ENCODE results near the gene GATAD1. TPM values are rescaled to one million over a fixed set of nuclear protein-coding genes. Genes with fewer than 3 reads are reported as not detected.

The GATAD1 gene
- total RNA-seq, 1 experiment from 2014 or later: 37.6 TPM

DNA sequence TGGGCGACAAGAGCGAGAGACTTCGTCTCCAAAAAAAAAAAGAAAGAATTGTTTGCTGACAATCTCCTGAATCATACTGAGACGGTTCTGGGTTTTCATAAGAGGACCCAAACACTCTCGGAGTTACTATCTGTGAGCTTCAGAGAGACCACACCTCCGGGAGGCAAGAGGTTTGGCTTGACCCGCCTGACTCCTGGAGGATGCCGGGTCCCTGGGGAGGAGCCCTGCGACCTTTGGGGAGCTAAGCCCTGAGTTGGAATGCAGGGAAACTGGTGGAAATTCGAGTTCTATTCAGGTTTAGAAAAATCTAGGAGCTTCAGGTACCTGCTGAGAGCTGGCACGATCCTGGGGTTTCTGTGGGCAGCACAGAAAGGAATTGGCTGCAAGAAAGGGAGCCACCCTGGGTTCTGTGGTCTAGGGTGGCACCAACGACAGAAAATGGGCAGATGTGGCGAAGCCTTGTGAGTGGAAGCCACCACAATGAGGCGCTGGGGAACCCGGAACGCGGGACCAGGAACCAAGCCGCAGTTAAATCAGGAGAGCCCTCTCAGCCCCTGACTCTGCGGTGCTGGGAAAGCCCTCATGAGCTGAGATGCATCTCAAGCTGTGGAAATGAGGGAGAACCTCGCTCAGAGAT lies 21.9 kb upstream of the GATAD1 start:
- DNase-seq (ENCODE audit: low spot score) (peak; percentile 50), ATAC-seq (peak; percentile 67)

DNA sequence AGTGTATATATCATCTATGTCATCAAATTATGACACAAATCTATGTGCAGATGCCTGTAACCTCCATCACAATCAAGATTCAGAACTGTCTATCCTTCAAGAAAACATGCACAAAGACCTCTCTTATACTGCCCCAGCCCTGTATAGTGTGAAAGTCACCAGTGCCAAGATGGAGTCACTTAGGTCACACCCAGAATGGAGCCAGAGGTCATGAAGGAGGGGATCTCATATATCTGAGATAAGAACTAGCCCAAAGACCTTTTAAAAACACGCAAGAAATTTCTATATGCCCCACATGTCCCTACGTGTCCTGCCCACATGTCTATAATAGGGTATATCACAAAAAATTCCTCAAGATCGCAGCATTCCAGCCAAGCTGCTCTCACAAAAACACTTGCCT lies 20.1 kb upstream of the GATAD1 start:
- ChIA-PET POLR2A (interaction anchor here (0.7 kb wide), 1 partner anchor 80 kb away, joined by 8 read pairs; no protein-coding TSS in a partner anchor), CTCF (interaction anchor here (0.9 to 7.4 kb wide), 2 partner anchors 11 to 19 kb away, joined by 4 to 177 read pairs; partner anchors contain the start of gene GATAD1)
- no peaks in the 10 kb centered on the region for H3K9me3 Mint-ChIP-seq
- no peak overlapping the region for H3K27ac Mint-ChIP-seq
- no peaks in the 10 kb centered on the region; the same call in none of the 2 replicates for H3K27me3 Mint-ChIP-seq (ENCODE audit: low read depth)
- no peak overlapping the region for H3K4me3 Mint-ChIP-seq
- TF ChIP-seq SOX15 (CRISPR knock-in tag; IDR thresholded peaks at IDR 0.05) (no peak), TEAD4 (CRISPR knock-in tag; IDR thresholded peaks at IDR 0.05) (no peak), FOXJ3 (CRISPR knock-in tag; IDR thresholded peaks at IDR 0.05; ENCODE audit: borderline replicate concordance) (no peak)
- ATAC-seq (no peak), DNase-seq (ENCODE audit: low spot score) (no peak)
- H3K36me3 Mint-ChIP-seq: no peaks in the 10 kb centered on the region
- peaks cover 18% of the 10 kb centered on the region for H3K4me1 Mint-ChIP-seq

More for the DNA sequence above, 21.9 kb upstream of the GATAD1 start:
- H3K27me3 Mint-ChIP-seq (ENCODE audit: low read depth): no peaks in the 10 kb centered on the region; the same call in none of the 2 replicates
- no peak overlapping the region; the same call in 1 of the 2 replicates for H3K27ac Mint-ChIP-seq
- H3K4me1 Mint-ChIP-seq: peaks cover 24% of the 10 kb centered on the region
- no peaks in the 10 kb centered on the region for H3K9me3 Mint-ChIP-seq
- H3K4me3 Mint-ChIP-seq: no peak overlapping the region
- H3K36me3 Mint-ChIP-seq: no peaks in the 10 kb centered on the region
- no peak for TF ChIP-seq RORB (CRISPR knock-in tag; IDR thresholded peaks at IDR 0.05)
- TF ChIP-seq TCF7 (CRISPR knock-in tag; IDR thresholded peaks at IDR 0.05; ENCODE audit: low read depth): no peak
- no peak for TF ChIP-seq SP1 (CRISPR knock-in tag; conservative IDR thresholded peaks at IDR 0.05)
- no peak for TF ChIP-seq NR3C1 (CRISPR knock-in tag; conservative IDR thresholded peaks at IDR 0.05; ENCODE audit: low read depth)
- no peak for TF ChIP-seq GTF2I (CRISPR knock-in tag; conservative IDR thresholded peaks at IDR 0.05)
- TF ChIP-seq, protein P1, sequence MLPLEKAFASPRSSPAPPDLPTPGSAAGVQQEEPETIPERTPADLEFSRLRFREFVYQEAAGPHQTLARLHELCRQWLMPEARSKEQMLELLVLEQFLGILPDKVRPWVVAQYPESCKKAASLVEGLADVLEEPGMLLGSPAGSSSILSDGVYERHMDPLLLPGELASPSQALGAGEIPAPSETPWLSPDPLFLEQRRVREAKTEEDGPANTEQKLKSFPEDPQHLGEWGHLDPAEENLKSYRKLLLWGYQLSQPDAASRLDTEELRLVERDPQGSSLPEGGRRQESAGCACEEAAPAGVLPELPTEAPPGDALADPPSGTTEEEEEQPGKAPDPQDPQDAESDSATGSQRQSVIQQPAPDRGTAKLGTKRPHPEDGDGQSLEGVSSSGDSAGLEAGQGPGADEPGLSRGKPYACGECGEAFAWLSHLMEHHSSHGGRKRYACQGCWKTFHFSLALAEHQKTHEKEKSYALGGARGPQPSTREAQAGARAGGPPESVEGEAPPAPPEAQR (CRISPR knock-in tag; IDR thresholded peaks at IDR 0.05): no peak
- no peak for TF ChIP-seq ZNF416 (CRISPR knock-in tag; IDR thresholded peaks at IDR 0.05)
- no peak for TF ChIP-seq ETV6 (CRISPR knock-in tag; IDR thresholded peaks at IDR 0.05)
- TF ChIP-seq, protein P2, sequence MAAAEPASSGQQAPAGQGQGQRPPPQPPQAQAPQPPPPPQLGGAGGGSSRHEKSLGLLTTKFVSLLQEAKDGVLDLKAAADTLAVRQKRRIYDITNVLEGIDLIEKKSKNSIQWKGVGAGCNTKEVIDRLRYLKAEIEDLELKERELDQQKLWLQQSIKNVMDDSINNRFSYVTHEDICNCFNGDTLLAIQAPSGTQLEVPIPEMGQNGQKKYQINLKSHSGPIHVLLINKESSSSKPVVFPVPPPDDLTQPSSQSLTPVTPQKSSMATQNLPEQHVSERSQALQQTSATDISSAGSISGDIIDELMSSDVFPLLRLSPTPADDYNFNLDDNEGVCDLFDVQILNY (CRISPR knock-in tag; IDR thresholded peaks at IDR 0.05): no peak
- TF ChIP-seq NR1H2 (CRISPR knock-in tag; IDR thresholded peaks at IDR 0.05): no peak
- TF ChIP-seq JUN (CRISPR knock-in tag; IDR thresholded peaks at IDR 0.05): no peak
- TF ChIP-seq, protein P3, sequence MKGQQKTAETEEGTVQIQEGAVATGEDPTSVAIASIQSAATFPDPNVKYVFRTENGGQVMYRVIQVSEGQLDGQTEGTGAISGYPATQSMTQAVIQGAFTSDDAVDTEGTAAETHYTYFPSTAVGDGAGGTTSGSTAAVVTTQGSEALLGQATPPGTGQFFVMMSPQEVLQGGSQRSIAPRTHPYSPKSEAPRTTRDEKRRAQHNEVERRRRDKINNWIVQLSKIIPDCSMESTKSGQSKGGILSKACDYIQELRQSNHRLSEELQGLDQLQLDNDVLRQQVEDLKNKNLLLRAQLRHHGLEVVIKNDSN (CRISPR knock-in tag; IDR thresholded peaks at IDR 0.05): no peak
- TF ChIP-seq, protein P4, sequence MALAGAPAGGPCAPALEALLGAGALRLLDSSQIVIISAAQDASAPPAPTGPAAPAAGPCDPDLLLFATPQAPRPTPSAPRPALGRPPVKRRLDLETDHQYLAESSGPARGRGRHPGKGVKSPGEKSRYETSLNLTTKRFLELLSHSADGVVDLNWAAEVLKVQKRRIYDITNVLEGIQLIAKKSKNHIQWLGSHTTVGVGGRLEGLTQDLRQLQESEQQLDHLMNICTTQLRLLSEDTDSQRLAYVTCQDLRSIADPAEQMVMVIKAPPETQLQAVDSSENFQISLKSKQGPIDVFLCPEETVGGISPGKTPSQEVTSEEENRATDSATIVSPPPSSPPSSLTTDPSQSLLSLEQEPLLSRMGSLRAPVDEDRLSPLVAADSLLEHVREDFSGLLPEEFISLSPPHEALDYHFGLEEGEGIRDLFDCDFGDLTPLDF (CRISPR knock-in tag; IDR thresholded peaks at IDR 0.05): no peak
- TF ChIP-seq NFYB (CRISPR knock-in tag; conservative IDR thresholded peaks at IDR 0.05; ENCODE audit: low read depth): no peak
- TF ChIP-seq, protein P5, sequence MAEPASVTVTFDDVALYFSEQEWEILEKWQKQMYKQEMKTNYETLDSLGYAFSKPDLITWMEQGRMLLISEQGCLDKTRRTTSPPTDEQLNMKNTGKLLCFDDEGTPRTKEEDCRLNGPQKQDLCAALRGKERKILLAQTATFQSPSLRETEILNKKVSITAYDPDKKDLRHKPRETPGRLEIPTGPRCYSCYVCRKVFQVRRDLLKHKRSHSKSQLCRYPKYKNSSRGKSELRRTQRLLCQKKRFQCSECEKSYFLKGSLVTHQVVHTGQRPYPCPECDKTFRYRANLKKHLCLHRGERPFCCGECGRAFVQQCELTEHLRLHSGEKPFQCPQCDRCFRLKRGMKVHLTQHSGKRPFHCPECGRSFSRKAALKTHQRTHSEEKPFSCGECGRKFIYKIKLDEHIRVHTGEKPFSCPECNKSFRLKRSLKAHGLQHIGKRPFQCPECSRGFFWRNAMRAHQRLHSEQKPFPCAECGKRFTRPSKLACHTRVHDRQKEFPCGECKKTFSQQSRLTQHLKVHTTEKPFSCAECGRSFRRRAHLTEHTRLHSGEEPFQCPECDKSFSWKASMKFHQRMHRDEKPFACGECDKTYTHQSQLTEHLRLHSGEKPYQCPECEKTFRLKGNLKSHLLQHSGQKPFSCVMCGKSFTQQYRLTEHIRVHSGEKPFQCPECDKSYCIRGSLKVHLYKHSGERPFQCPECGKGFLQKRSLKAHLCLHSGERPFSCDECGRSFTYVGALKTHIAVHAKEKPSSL (CRISPR knock-in tag; conservative IDR thresholded peaks at IDR 0.05): no peak
- CTCF ChIA-PET: interaction anchor here (0.6 to 7.4 kb wide), 13 partner anchors 8 to 246 kb away, joined by 3 to 177 read pairs (median 5); partner anchors contain the start of genes ANKIB1, GATAD1, KRIT1 and LRRD1
- POLR2A ChIA-PET: interaction anchor here (2.9 kb wide), 1 partner anchor 22 kb away, joined by 13 read pairs; the partner anchor contains the start of gene GATAD1

Data from WTC11 (cell line).